SK-N-SH treated with all-trans-retinoic acid at 6 μM for 48 hours (cell line): Measurements from ENCODE around the gene BCR.

Experiments used
- ATAC-seq: fragments of 200-7000 bp; cut with Tn5 transposase; 3 replicates; pipeline ENCODE4 v1.9.1; 2020; ENCODE audit warnings: mild to moderate bottlenecking, moderate library complexity
- ARNTL ChIP-seq: fragments of 450-650 bp; formaldehyde crosslinking; IDR thresholded peaks from 2 replicates; pipeline ENCODE4 v1.5.0; 2020; ENCODE audit warnings: low read depth, mild to moderate bottlenecking, moderate library complexity, borderline replicate concordance
- BACH2 ChIP-seq: fragments of 250-450 bp; sonication (Bioruptor Pico); IDR thresholded peaks from 2 replicates; pipeline ENCODE4 v1.9.0; 2021; ENCODE audit warnings: mild to moderate bottlenecking, borderline replicate concordance
- CREB5 ChIP-seq: fragments of 250-450 bp; sonication (Bioruptor Pico); IDR thresholded peaks from 2 replicates; pipeline ENCODE4 v1.5.1; 2020; ENCODE audit warnings: low read depth, mild to moderate bottlenecking, moderate library complexity
- CSRNP3 ChIP-seq: fragments of 250-450 bp; sonication (Bioruptor Pico); IDR thresholded peaks from 2 replicates; pipeline ENCODE4 v1.5.1; 2021; ENCODE audit warnings: mild to moderate bottlenecking, moderate library complexity
- ESRRG ChIP-seq: fragments of 250-450 bp; sonication (Bioruptor Pico); IDR thresholded peaks from 2 replicates; pipeline ENCODE4 v1.6.1; 2021; ENCODE audit warnings: mild to moderate bottlenecking
- GLIS3 ChIP-seq: fragments of 250-450 bp; sonication (Bioruptor Pico); IDR thresholded peaks from 2 replicates; pipeline ENCODE4 v1.5.0; 2020; ENCODE audit warnings: mild to moderate bottlenecking, moderate library complexity
- OSR1 ChIP-seq: fragments of 250-450 bp; sonication (Bioruptor Pico); IDR thresholded peaks from 2 replicates; pipeline ENCODE4 v1.8.0; 2022; ENCODE audit warnings: moderate library complexity, mild to moderate bottlenecking, inconsistent platforms
- POU6F1 ChIP-seq: fragments of 250-450 bp; sonication (Bioruptor Pico); IDR thresholded peaks from 2 replicates; pipeline ENCODE4 v1.8.0; 2021; ENCODE audit warnings: low read depth, mild to moderate bottlenecking, moderate library complexity, borderline replicate concordance
- RARB ChIP-seq: fragments of 250-450 bp; sonication (Bioruptor Pico); IDR thresholded peaks from 2 replicates; pipeline ENCODE4 v1.8.0; 2021; ENCODE audit warnings: mild to moderate bottlenecking, moderate library complexity
- SNAI2 ChIP-seq: fragments of 250-450 bp; sonication (Bioruptor Pico); IDR thresholded peaks from 2 replicates; pipeline ENCODE4 v1.5.0; 2020; ENCODE audit warnings: mild to moderate bottlenecking, moderate library complexity
- TCF4 ChIP-seq: fragments of 250-450 bp; sonication (Bioruptor Pico); IDR thresholded peaks from 2 replicates; pipeline ENCODE4 v1.8.0; 2021; ENCODE audit warnings: mild to moderate bottlenecking, moderate library complexity, borderline replicate concordance
- TOX ChIP-seq: fragments of 250-450 bp; sonication (Bioruptor Pico); IDR thresholded peaks from 2 replicates; pipeline ENCODE4 v1.8.0; 2021; ENCODE audit warnings: mild to moderate bottlenecking, moderate library complexity, borderline replicate concordance
- TSHZ2 ChIP-seq: fragments of 250-450 bp; sonication (Bioruptor Pico); IDR thresholded peaks from 2 replicates; pipeline ENCODE4 v1.5.0; 2020; ENCODE audit warnings: mild to moderate bottlenecking, moderate library complexity
- ZC3H10 ChIP-seq: fragments of 250-450 bp; sonication (Bioruptor Pico); IDR thresholded peaks from 2 replicates; pipeline ENCODE4 v1.5.1; 2021; ENCODE audit warnings: mild to moderate bottlenecking, moderate library complexity
- ZFP3 ChIP-seq: fragments of 250-450 bp; sonication (Bioruptor Pico); IDR thresholded peaks from 2 replicates; pipeline ENCODE4 v1.5.0; 2020; ENCODE audit warnings: mild to moderate bottlenecking, moderate library complexity
- ZFP30 ChIP-seq: fragments of 450-650 bp; formaldehyde crosslinking; IDR thresholded peaks from 2 replicates; pipeline ENCODE4 v1.5.0; 2022; ENCODE audit warnings: mild to moderate bottlenecking, moderate library complexity
- ZNF565 ChIP-seq: fragments of 450-650 bp; formaldehyde crosslinking; conservative IDR thresholded peaks from 2 replicates; pipeline ENCODE4 v1.5.0; 2020; ENCODE audit warnings: low read depth, mild to moderate bottlenecking, moderate library complexity
- ZNF70 ChIP-seq: fragments of 450-650 bp; formaldehyde crosslinking; IDR thresholded peaks from 2 replicates; pipeline ENCODE4 v1.5.0; 2020; ENCODE audit warnings: mild to moderate bottlenecking, moderate library complexity

The BCR gene

GRCh38 chr22:23275751-23276150, 95.4 kb downstream of the BCR start:
- TF ChIP-seq ZNF565 (CRISPR knock-in tag), result no peak
- TF ChIP-seq GLIS3, result no peak
- TF ChIP-seq POU6F1 (CRISPR knock-in tag), result no peak
- TF ChIP-seq CSRNP3 (CRISPR knock-in tag), result no peak
- TF ChIP-seq TSHZ2 (CRISPR knock-in tag), result no peak
- TF ChIP-seq ZFP30 (CRISPR knock-in tag), result no peak
- no peak for TF ChIP-seq BACH2 (CRISPR knock-in tag)
- TF ChIP-seq ZNF70, result no peak
- TF ChIP-seq CREB5 (CRISPR knock-in tag), result no peak
- TF ChIP-seq ZC3H10 (CRISPR knock-in tag), result no peak
- no peak for TF ChIP-seq TCF4 (CRISPR knock-in tag)
- no peak for TF ChIP-seq TOX (CRISPR knock-in tag)
- no peak for TF ChIP-seq OSR1 (CRISPR knock-in tag)
- no peak for TF ChIP-seq ARNTL (CRISPR knock-in tag)
- no peak for TF ChIP-seq ESRRG (CRISPR knock-in tag)
- no peak for TF ChIP-seq ZFP3
- no peak for TF ChIP-seq SNAI2 (CRISPR knock-in tag)
- no peak for TF ChIP-seq RARB
- TF ChIP-seq, all 23 proteins: peak for 0
- ATAC-seq, result no peak

- no peak for TF ChIP-seq ZNF565 (CRISPR knock-in tag)
- TF ChIP-seq ZFP3, result no peak
- TF ChIP-seq, all 23 proteins: peak for 0
- no peak for ATAC-seq
Measured at GRCh38 chr22:23276656-23277582, 96.6 kb downstream of the BCR start.

- ATAC-seq, result no peak
- TF ChIP-seq ESRRG (CRISPR knock-in tag), result no peak
- TF ChIP-seq POU6F1 (CRISPR knock-in tag), result no peak
Measured at GRCh38 chr22:23277583-23278295, 97.4 kb downstream of the BCR start.
